Heart right ventricle (tissue), 12 donors: ENCODE measurements around the gene TFE3. TPM values are rescaled to one million over a fixed set of nuclear protein-coding genes. Genes with fewer than 3 reads are reported as not detected.

Experiments
- polyA plus RNA-seq, 2 donors: library from polyadenylated mRNA; stranded (reverse); fragments of 200-250 nt; gene quantifications; one replicate each; pipeline ENCODE4 v1.2.3, GENCODE V29; 2013
- total RNA-seq, 10 donors: library from RNA; stranded (reverse); fragmentation: NEBNext Ultra II Directional in 3 of 10; extraction: Animal tissue kit (Norgen Biotek cat#: 25700) in 3 of 10; gene quantifications; one replicate each; pipeline versions ENCODE4 v1.2.1 to v1.2.4, GENCODE V29; 2021 to 2023
- donor health status: ischemic (EF 13 %, LVEDD 7.1; RV severe dilation, severe dysfunction).
- donor health status: healthy with polysubstance abuse.
- donor health status: DM: no; HTN: yes; CAD: no.
- donor health status: DM: no; HTN: no; CAD: no.
- donor health status: ischemic (EF 25% LVEDD 6.9; RV normal size, moderate dysfunction).
- donor health status: ischemic (EF 25% LVEDD 5.7; RV mildly dilated, moderate dysfunction).
- donor health status: healthy.
- donor health status: nonischemic (EF 11% LVEDD 7.7; RV severe dilation, severe dysfunction).
- donor health status: DM: yes; HTN: yes; CAD: no.
- donor health status: PGD.
- donor health status: ischemic (EF 29% LVEDD 5.4; RV normal size, mild dysfunction).
- donor health status: nonischemic (EF 23%, LVEDD 6.1; RV moderate dilation, normal function).

The TFE3 gene
- total and polyA plus RNA-seq, 12 donors = 13.8 to 34.8 (median 16.6) TPM

Other genes starting within 250 kb of the TFE3 start
- 10 to 100 TPM; 28.4 to 45.6 (median 32.3) TPM for gene HDAC6, start 241.3 kb downstream of the TFE3 start, total RNA-seq
- gene HDAC6, start 241.3 kb downstream of the TFE3 start, polyA plus RNA-seq = 100 to 1,000 TPM in 1 of 2 donors, 10 to 100 TPM in 1; 31.7 to 102 TPM
- gene ERAS, start 216.8 kb downstream of the TFE3 start, total RNA-seq = not detected
- gene ERAS, start 216.8 kb downstream of the TFE3 start, polyA plus RNA-seq = under 1 TPM in 1 of 2 donors, not detected in 1; 0.04 TPM
- gene PCSK1N, start 207.7 kb downstream of the TFE3 start, total RNA-seq = under 1 TPM in 5 of 10 donors, not detected in 5; 0.36 to 0.78 (median 0.39) TPM
- under 1 TPM in 1 of 2 donors, not detected in 1; 0.03 TPM for gene PCSK1N, start 207.7 kb downstream of the TFE3 start, polyA plus RNA-seq
- gene TIMM17B, start 145.6 kb downstream of the TFE3 start, total RNA-seq = 10 to 100 TPM; 58.3 to 73.4 (median 64.7) TPM
- 100 to 1,000 TPM in 1 of 2 donors, 10 to 100 TPM in 1; 75.1 to 100 TPM for gene TIMM17B, start 145.6 kb downstream of the TFE3 start, polyA plus RNA-seq
- gene PQBP1, start 145.4 kb downstream of the TFE3 start, total RNA-seq = 10 to 100 TPM; 41.2 to 75.5 (median 52.8) TPM
- gene PQBP1, start 145.4 kb downstream of the TFE3 start, polyA plus RNA-seq = 100 to 1,000 TPM in 1 of 2 donors, 10 to 100 TPM in 1; 99.8 to 127 TPM
- gene SLC35A2, start 131.7 kb downstream of the TFE3 start, total RNA-seq = 10 to 100 TPM in 8 of 10 donors, 1 to 10 TPM in 2; 9.0 to 18.2 (median 12.4) TPM
- 10 to 100 TPM in 1 of 2 donors, 1 to 10 TPM in 1; 6.4 to 27.7 TPM for gene SLC35A2, start 131.7 kb downstream of the TFE3 start, polyA plus RNA-seq
- 10 to 100 TPM in 1 of 10 donors, 1 to 10 TPM in 9; 2.0 to 14.0 (median 3.3) TPM for gene PIM2, start 124.3 kb downstream of the TFE3 start, total RNA-seq
- gene PIM2, start 124.3 kb downstream of the TFE3 start, polyA plus RNA-seq = 1 to 10 TPM; 1.8 to 3.9 TPM
- gene OTUD5, start 85.8 kb downstream of the TFE3 start, total RNA-seq = 10 to 100 TPM; 17.9 to 27.3 (median 24.7) TPM
- 10 to 100 TPM; 25.4 to 26.6 TPM for gene OTUD5, start 85.8 kb downstream of the TFE3 start, polyA plus RNA-seq
- 1 to 10 TPM in 1 of 10 donors, under 1 TPM in 9; 0.13 to 1.7 (median 0.32) TPM for gene KCND1, start 71.5 kb downstream of the TFE3 start, total RNA-seq
- under 1 TPM; 0.44 to 0.48 TPM for gene KCND1, start 71.5 kb downstream of the TFE3 start, polyA plus RNA-seq
- gene GRIPAP1, start 41.1 kb downstream of the TFE3 start, total RNA-seq = 10 to 100 TPM; 16.2 to 26.0 (median 21.9) TPM
- gene GRIPAP1, start 41.1 kb downstream of the TFE3 start, polyA plus RNA-seq = 10 to 100 TPM; 16.6 to 34.1 TPM
- 1 to 10 TPM in 7 of 10 donors, under 1 TPM in 3; 0.71 to 2.0 (median 1.2) TPM for gene CCDC120, start 15.6 kb upstream of the TFE3 start, total RNA-seq
- 1 to 10 TPM in 1 of 2 donors, under 1 TPM in 1; 0.70 to 1.7 TPM for gene CCDC120, start 15.6 kb upstream of the TFE3 start, polyA plus RNA-seq
- 10 to 100 TPM in 1 of 10 donors, 1 to 10 TPM in 9; 5.4 to 16.9 (median 8.1) TPM for gene PRAF2, start 30.6 kb upstream of the TFE3 start, total RNA-seq
- 10 to 100 TPM; 24.4 to 26.5 TPM for gene PRAF2, start 30.6 kb upstream of the TFE3 start, polyA plus RNA-seq
- 10 to 100 TPM; 45.7 to 84.7 (median 60.6) TPM for gene WDR45, start 36.5 kb upstream of the TFE3 start, total RNA-seq
- gene WDR45, start 36.5 kb upstream of the TFE3 start, polyA plus RNA-seq = 100 to 1,000 TPM in 1 of 2 donors, 10 to 100 TPM in 1; 87.7 to 107 TPM
- gene GPKOW, start 80.4 kb upstream of the TFE3 start, total RNA-seq = 10 to 100 TPM; 16.5 to 23.2 (median 20.0) TPM
- 10 to 100 TPM in 1 of 2 donors, 1 to 10 TPM in 1; 6.4 to 28.8 TPM for gene GPKOW, start 80.4 kb upstream of the TFE3 start, polyA plus RNA-seq
- 1 to 10 TPM; 2.7 to 9.8 (median 4.0) TPM for gene MAGIX, start 119.4 kb upstream of the TFE3 start, total RNA-seq
- gene MAGIX, start 119.4 kb upstream of the TFE3 start, polyA plus RNA-seq = 10 to 100 TPM in 1 of 2 donors, 1 to 10 TPM in 1; 5.4 to 13.5 TPM
- 100 to 1,000 TPM in 1 of 10 donors, 10 to 100 TPM in 9; 20.3 to 157 (median 41.2) TPM for gene PLP2, start 128.5 kb upstream of the TFE3 start, total RNA-seq
- 100 to 1,000 TPM in 1 of 2 donors, 10 to 100 TPM in 1; 64.6 to 352 TPM for gene PLP2, start 128.5 kb upstream of the TFE3 start, polyA plus RNA-seq
- 10 to 100 TPM in 3 of 10 donors, 1 to 10 TPM in 7; 6.6 to 14.8 (median 9.4) TPM for gene PRICKLE3, start 143.0 kb upstream of the TFE3 start, total RNA-seq
- 10 to 100 TPM in 1 of 2 donors, 1 to 10 TPM in 1; 8.8 to 10.8 TPM for gene PRICKLE3, start 143.0 kb upstream of the TFE3 start, polyA plus RNA-seq
- 1 to 10 TPM in 5 of 10 donors, under 1 TPM in 5; 0.59 to 2.0 (median 1.0) TPM for gene SYP, start 156.8 kb upstream of the TFE3 start, total RNA-seq
- 1 to 10 TPM; 1.9 to 2.9 TPM for gene SYP, start 156.8 kb upstream of the TFE3 start, polyA plus RNA-seq
- gene CACNA1F, start 190.0 kb upstream of the TFE3 start, total RNA-seq = under 1 TPM in 6 of 10 donors, not detected in 4; 0.05 to 0.42 (median 0.15) TPM
- under 1 TPM; 0.03 to 0.07 TPM for gene CACNA1F, start 190.0 kb upstream of the TFE3 start, polyA plus RNA-seq
- gene CCDC22, start 192.1 kb upstream of the TFE3 start, total RNA-seq = 10 to 100 TPM in 9 of 10 donors, 1 to 10 TPM in 1; 9.5 to 12.6 (median 11.0) TPM
- gene CCDC22, start 192.1 kb upstream of the TFE3 start, polyA plus RNA-seq = 10 to 100 TPM in 1 of 2 donors, 1 to 10 TPM in 1; 6.4 to 14.4 TPM
- 1 to 10 TPM in 1 of 10 donors, not detected in 9; 1.2 TPM for gene FOXP3, start 221.4 kb upstream of the TFE3 start, total RNA-seq
- gene FOXP3, start 221.4 kb upstream of the TFE3 start, polyA plus RNA-seq = under 1 TPM in 1 of 2 donors, not detected in 1; 0.04 TPM
- 10 to 100 TPM; 16.1 to 26.0 (median 19.8) TPM for gene PPP1R3F, start 226.4 kb upstream of the TFE3 start, total RNA-seq
- 10 to 100 TPM; 10.8 to 23.1 TPM for gene PPP1R3F, start 226.4 kb upstream of the TFE3 start, polyA plus RNA-seq